ENCODE measurements around the gene CXorf58.

DNA sequence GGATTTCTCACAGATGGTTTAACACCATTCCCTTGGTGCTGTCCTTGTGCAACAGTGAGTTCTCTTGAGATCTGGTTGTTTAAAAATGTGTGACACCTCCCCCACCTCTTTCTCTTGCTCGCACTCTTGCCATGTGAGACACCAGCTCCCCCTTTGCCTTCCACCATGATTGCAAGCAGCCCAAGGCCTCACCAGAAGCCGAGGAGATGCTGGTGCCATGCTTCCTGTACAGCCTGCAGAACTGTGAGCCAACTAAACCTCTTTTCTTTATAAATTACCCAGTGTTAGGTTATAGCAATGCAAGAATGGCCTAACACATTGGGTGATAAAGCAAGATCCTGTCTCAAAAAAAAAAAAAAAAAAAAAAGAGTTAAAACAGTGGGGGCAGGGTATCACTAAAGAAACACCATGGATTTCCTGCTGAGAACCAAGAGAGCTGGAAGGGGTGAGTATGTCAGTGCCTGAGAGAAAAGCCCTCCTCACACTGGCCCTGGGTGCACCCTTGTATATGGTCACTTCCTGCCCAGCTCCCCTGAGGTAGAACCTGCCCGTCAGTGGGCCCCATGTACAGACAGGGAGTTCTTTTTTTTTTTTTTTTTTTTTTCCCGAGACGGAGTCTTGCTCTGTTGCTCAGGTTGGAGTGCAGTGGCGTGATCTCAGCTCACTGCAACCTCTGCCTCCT, 46.5 kb upstream of the CXorf58 start:
- TF ChIP-seq, protein P1, sequence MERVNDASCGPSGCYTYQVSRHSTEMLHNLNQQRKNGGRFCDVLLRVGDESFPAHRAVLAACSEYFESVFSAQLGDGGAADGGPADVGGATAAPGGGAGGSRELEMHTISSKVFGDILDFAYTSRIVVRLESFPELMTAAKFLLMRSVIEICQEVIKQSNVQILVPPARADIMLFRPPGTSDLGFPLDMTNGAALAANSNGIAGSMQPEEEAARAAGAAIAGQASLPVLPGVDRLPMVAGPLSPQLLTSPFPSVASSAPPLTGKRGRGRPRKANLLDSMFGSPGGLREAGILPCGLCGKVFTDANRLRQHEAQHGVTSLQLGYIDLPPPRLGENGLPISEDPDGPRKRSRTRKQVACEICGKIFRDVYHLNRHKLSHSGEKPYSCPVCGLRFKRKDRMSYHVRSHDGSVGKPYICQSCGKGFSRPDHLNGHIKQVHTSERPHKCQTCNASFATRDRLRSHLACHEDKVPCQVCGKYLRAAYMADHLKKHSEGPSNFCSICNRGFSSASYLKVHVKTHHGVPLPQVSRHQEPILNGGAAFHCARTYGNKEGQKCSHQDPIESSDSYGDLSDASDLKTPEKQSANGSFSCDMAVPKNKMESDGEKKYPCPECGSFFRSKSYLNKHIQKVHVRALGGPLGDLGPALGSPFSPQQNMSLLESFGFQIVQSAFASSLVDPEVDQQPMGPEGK (CRISPR knock-in tag; IDR thresholded peaks at IDR 0.05; ENCODE audit: borderline replicate concordance) = no peak
- no peak for TF ChIP-seq TCF4 (CRISPR knock-in tag; IDR thresholded peaks at IDR 0.05; ENCODE audit: borderline replicate concordance)
- no peak for TF ChIP-seq SNAI2 (CRISPR knock-in tag; IDR thresholded peaks at IDR 0.05)
- TF ChIP-seq ZC3H10 (CRISPR knock-in tag; IDR thresholded peaks at IDR 0.05) = no peak
- TF ChIP-seq GLIS3 (CRISPR knock-in tag; IDR thresholded peaks at IDR 0.05) = no peak
- no peak for TF ChIP-seq ZFP30 (CRISPR knock-in tag; IDR thresholded peaks at IDR 0.05)
- TF ChIP-seq, protein P2, sequence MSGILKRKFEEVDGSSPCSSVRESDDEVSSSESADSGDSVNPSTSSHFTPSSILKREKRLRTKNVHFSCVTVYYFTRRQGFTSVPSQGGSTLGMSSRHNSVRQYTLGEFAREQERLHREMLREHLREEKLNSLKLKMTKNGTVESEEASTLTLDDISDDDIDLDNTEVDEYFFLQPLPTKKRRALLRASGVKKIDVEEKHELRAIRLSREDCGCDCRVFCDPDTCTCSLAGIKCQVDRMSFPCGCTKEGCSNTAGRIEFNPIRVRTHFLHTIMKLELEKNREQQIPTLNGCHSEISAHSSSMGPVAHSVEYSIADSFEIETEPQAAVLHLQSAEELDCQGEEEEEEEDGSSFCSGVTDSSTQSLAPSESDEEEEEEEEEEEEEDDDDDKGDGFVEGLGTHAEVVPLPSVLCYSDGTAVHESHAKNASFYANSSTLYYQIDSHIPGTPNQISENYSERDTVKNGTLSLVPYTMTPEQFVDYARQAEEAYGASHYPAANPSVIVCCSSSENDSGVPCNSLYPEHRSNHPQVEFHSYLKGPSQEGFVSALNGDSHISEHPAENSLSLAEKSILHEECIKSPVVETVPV (CRISPR knock-in tag; IDR thresholded peaks at IDR 0.05) = no peak
- TF ChIP-seq PPARA (CRISPR knock-in tag; IDR thresholded peaks at IDR 0.05; ENCODE audit: borderline replicate concordance) = no peak
- no peak for TF ChIP-seq ZNF8 (CRISPR knock-in tag; IDR thresholded peaks at IDR 0.05)
- TF ChIP-seq, protein P3, sequence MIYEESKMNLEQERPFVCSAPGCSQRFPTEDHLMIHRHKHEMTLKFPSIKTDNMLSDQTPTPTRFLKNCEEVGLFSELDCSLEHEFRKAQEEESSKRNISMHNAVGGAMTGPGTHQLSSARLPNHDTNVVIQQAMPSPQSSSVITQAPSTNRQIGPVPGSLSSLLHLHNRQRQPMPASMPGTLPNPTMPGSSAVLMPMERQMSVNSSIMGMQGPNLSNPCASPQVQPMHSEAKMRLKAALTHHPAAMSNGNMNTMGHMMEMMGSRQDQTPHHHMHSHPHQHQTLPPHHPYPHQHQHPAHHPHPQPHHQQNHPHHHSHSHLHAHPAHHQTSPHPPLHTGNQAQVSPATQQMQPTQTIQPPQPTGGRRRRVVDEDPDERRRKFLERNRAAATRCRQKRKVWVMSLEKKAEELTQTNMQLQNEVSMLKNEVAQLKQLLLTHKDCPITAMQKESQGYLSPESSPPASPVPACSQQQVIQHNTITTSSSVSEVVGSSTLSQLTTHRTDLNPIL (CRISPR knock-in tag; IDR thresholded peaks at IDR 0.05; ENCODE audit: low read depth) = no peak
